Endothelial cell (in vitro differentiated cells): ENCODE data around the gene MOV10L1. TPM values are rescaled to one million over a fixed set of nuclear protein-coding genes. Genes with fewer than 3 reads are reported as not detected.

Experiments
- DNase-seq: peaks from one replicate; pipeline ENCODE4 v3.0.0; 2021; ENCODE audit warnings: low spot score
- H3K27ac Mint-ChIP-seq: one replicate; pipeline ENCODE4 v1.8.0; 2021; ENCODE audit warnings: mixed read lengths, inconsistent platforms; ENCODE audit not compliant: unreplicated experiment
- H3K27me3 Mint-ChIP-seq: one replicate; pipeline ENCODE4 v1.8.0; 2021; ENCODE audit warnings: mild to moderate bottlenecking, moderate library complexity, mixed read lengths, inconsistent platforms; ENCODE audit not compliant: unreplicated experiment
- H3K36me3 Mint-ChIP-seq: one replicate; pipeline ENCODE4 v1.8.0; 2021; ENCODE audit warnings: mild to moderate bottlenecking, low read depth, mixed read lengths, inconsistent platforms; ENCODE audit not compliant: unreplicated experiment
- H3K4me1 Mint-ChIP-seq: one replicate; pipeline ENCODE4 v1.8.0; 2021; ENCODE audit warnings: mild to moderate bottlenecking, mixed read lengths, inconsistent platforms; ENCODE audit not compliant: unreplicated experiment
- H3K4me3 Mint-ChIP-seq: one replicate; pipeline ENCODE4 v1.8.0; 2021; ENCODE audit warnings: mild to moderate bottlenecking, mixed read lengths, inconsistent platforms; ENCODE audit not compliant: unreplicated experiment
- H3K9me3 Mint-ChIP-seq: one replicate; pipeline ENCODE4 v1.8.0; 2021; ENCODE audit warnings: mixed read lengths, inconsistent platforms; ENCODE audit not compliant: unreplicated experiment
- CTCF ChIP-seq: fragments of 200-600 bp; sonication (generic); IDR thresholded peaks from one replicate; pipeline ENCODE4 v1.5.0; 2021; ENCODE audit warnings: antibody characterized with exemption; ENCODE audit not compliant: unreplicated experiment
- total RNA-seq: library from RNA; stranded (reverse); fragmentation: NEBNext Ultra II Directional; extraction: Animal tissue kit (Norgen Biotek cat#: 25700); gene quantifications from one replicate; pipeline ENCODE4 v1.2.1, GENCODE V29; 2021; ENCODE audit not compliant: unreplicated experiment

Gene MOV10L1
- total RNA-seq, 1 donor from 2014 or later, result not detected

DNA sequence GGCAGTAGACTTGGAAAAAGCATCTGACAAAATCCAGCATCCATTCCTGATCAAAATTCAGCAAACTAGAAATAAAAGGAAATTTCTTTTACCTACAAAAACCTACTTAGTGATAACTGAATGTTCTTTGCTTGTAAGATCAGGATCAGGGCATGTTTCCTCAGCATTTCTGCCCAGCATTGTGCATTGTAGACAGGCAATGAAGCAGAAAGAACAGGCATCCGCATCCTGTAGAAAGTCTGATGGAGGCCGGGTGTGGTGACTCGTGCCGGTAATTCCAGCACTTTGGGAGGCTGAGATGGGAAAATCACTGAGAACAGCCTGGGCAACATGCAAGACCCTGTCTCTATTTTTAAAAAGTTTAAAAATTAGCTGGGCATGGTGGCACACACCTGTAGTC, 48.2 kb downstream of the MOV10L1 start:
- Mint-ChIP-seq H3K4me3 (no peak overlapping the region), H3K9me3 (no peaks in the 10 kb centered on the region), H3K4me1 (peaks cover 2% of the 10 kb centered on the region), H3K27ac (no peak overlapping the region), H3K27me3 (peaks cover 1% of the 10 kb centered on the region), H3K36me3 (no peaks in the 10 kb centered on the region)
- no peak for TF ChIP-seq CTCF
- no peak for DNase-seq

DNA sequence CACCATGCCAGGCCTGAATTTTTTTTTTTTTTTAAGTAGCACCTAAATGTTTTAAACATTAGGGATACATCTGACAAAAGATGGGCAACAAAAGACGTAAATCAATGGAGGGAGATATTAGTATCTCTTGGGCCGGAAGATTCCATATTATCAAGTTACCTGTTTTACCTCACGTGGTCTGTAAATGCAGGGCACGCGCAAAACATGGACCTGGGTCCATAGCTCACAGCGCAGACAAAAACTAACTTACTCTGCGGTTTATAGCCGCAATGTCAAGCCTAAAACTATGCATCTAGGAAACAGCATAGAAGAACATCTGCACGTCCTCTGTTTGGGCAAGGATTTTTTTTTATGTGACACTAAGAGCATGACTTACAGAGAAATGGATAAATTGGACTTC, 49.2 kb downstream of the MOV10L1 start:
- Mint-ChIP-seq H3K4me1 (peaks cover 2% of the 10 kb centered on the region), H3K4me3 (no peak overlapping the region), H3K27ac (no peak overlapping the region), H3K27me3 (peaks cover 1% of the 10 kb centered on the region), H3K9me3 (no peaks in the 10 kb centered on the region), H3K36me3 (no peaks in the 10 kb centered on the region)
- TF ChIP-seq CTCF, result no peak
- no peak for DNase-seq

- peaks cover 2% of the 10 kb centered on the region for H3K4me1 Mint-ChIP-seq
- peaks cover 1% of the 10 kb centered on the region for H3K27me3 Mint-ChIP-seq
- H3K4me3 Mint-ChIP-seq, result no peak overlapping the region
- no peaks in the 10 kb centered on the region for H3K36me3 Mint-ChIP-seq
- no peak overlapping the region for H3K27ac Mint-ChIP-seq
- DNase-seq, result no peak
- no peaks in the 10 kb centered on the region for H3K9me3 Mint-ChIP-seq
- no peak for TF ChIP-seq CTCF
These were observed 50.1 kb downstream of the MOV10L1 start for GRCh38 chr22:50139843-50140415.

DNA sequence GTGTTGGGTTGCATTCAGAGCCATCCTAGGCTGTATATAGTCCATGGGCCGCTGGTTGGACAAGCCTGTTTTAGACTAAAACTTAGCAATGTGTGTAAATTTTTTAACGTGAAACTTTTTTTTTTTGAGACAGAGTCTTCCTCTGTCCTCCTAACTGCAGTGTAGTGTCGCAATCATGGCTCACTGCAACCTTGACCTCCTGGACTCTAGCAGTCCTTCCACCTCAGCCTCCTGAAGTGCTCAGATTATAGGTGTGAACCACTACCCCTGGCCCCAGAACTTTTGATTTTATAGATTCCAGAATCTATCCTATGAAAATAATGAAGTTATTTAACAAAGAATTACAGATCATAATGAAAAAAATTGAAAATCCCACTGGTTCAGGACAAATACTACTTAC, 50.8 kb downstream of the MOV10L1 start:
- peaks cover 2% of the 10 kb centered on the region for H3K4me1 Mint-ChIP-seq
- H3K27me3 Mint-ChIP-seq, result peaks cover 1% of the 10 kb centered on the region
- TF ChIP-seq CTCF, result no peak
- H3K36me3 Mint-ChIP-seq, result no peaks in the 10 kb centered on the region
- no peaks in the 10 kb centered on the region for H3K9me3 Mint-ChIP-seq
- H3K4me3 Mint-ChIP-seq, result no peak overlapping the region
- H3K27ac Mint-ChIP-seq, result no peak overlapping the region
- DNase-seq, result no peak

DNA sequence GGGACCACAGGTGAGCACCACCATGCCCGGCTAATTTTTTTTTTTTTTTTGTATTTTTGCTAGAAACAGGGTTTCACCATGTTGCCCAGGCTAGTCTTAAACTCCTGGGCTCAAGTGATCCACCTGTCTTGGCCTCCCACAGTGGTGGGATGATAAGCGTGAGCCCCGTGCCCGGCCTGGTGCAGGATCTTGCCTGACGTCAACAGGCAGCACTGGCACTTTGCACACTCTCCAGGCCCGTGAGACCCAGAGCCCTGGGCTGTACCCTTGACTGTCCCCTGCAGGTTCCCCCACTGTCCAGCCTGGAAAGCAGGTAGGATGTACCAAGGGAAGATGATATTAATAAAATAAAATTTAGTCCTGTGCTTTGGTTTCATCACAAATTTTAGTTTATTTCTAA, 51.7 kb downstream of the MOV10L1 start:
- Mint-ChIP-seq H3K4me3 (no peak overlapping the region), H3K27me3 (peaks cover 1% of the 10 kb centered on the region), H3K4me1 (peaks cover 2% of the 10 kb centered on the region), H3K27ac (no peak overlapping the region), H3K9me3 (no peaks in the 10 kb centered on the region), H3K36me3 (no peaks in the 10 kb centered on the region)
- no peak for TF ChIP-seq CTCF
- DNase-seq, result no peak
